ENCODE results near the gene ABI1. TPM values are rescaled to one million over a fixed set of nuclear protein-coding genes. Genes with fewer than 3 reads are reported as not detected.

The ABI1 gene
- total RNA-seq, 1 experiment from 2014 or later: 36.9 TPM

DNA sequence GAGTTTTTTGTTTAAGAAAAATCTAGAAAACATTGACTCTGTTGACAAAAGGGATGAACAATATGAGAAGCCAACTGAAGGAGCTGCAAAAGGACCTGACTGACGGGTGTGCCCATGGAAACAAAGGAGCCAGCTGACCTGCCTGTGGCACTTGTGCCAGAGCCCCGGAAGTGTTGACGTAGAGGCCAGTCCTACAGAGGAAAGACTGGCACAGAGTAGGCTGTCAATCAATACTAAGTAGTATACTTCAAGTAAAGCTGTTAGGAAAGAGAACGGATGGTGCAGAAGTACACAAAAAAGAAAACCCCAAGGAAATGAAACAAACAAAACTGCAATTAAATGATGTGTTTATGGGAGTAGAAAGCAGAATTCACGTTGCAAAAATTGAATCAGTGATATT is 19.0 kb upstream of the ABI1 start:
- H3K18ac ChIP-seq (ENCODE audit: insufficient read length, low read depth, low read length): no peak overlapping the region
- H3K4ac ChIP-seq (ENCODE audit: low read depth, low read length): no peak overlapping the region
- H3K27ac ChIP-seq (ENCODE audit: insufficient read length, low read depth, low read length): no peak overlapping the region
- H2BK120ac ChIP-seq (ENCODE audit: low read depth, low read length, poor library complexity, severe bottlenecking): no peak overlapping the region
- TF ChIP-seq, protein P1, sequence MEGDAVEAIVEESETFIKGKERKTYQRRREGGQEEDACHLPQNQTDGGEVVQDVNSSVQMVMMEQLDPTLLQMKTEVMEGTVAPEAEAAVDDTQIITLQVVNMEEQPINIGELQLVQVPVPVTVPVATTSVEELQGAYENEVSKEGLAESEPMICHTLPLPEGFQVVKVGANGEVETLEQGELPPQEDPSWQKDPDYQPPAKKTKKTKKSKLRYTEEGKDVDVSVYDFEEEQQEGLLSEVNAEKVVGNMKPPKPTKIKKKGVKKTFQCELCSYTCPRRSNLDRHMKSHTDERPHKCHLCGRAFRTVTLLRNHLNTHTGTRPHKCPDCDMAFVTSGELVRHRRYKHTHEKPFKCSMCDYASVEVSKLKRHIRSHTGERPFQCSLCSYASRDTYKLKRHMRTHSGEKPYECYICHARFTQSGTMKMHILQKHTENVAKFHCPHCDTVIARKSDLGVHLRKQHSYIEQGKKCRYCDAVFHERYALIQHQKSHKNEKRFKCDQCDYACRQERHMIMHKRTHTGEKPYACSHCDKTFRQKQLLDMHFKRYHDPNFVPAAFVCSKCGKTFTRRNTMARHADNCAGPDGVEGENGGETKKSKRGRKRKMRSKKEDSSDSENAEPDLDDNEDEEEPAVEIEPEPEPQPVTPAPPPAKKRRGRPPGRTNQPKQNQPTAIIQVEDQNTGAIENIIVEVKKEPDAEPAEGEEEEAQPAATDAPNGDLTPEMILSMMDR (conservative IDR thresholded peaks at IDR 0.05): no peak
- H3K56ac ChIP-seq (ENCODE audit: insufficient read length, low read depth, low read length): no peak overlapping the region
- no peak overlapping the region for H2BK20ac ChIP-seq (ENCODE audit: low read depth, low read length, poor library complexity, severe bottlenecking)
- Mint-ChIP-seq H3K4me3 (no peak overlapping the region), H3K9me3 (no peaks in the 10 kb centered on the region), H3K27me3 (ENCODE audit: low read depth) (peaks cover 5% of the 10 kb centered on the region; the same call in 1 of the 2 replicates), H3K36me3 (ENCODE audit: insufficient read depth in 1 of 3, low read depth in 3 of 3) (no peaks in the 10 kb centered on the region), H3K27ac (no peak overlapping the region), H3K4me1 (peaks cover 5 to 6% of the 10 kb centered on the region in 2 experiments; a peak in 3 of 4 replicates)
- H3K9ac ChIP-seq (ENCODE audit: extremely low read depth, insufficient read length, low read length): no peak overlapping the region
- no peaks in the 10 kb centered on the region for H4K20me1 ChIP-seq (ENCODE audit: control insufficient read depth, insufficient read depth, insufficient read length)
- no peaks in the 10 kb centered on the region for H3K4me1 ChIP-seq (ENCODE audit: insufficient read depth, low read length)
- no peak overlapping the region for H4K91ac ChIP-seq (ENCODE audit: insufficient read length, low read depth, low read length)
- H3T11ph ChIP-seq (ENCODE audit: low read length): no peak overlapping the region
- no peak for DNase-seq
- WGBS (ENCODE audit: extremely low coverage, insufficient read length, low lambda C conversion rate): no CpG with 5 or more reads among the region's 5 CpGs
- no peaks in the 10 kb centered on the region for H3K23me2 ChIP-seq (ENCODE audit: insufficient read length, low read depth, low read length, poor library complexity, severe bottlenecking)
- H2AK5ac ChIP-seq (ENCODE audit: insufficient read length, low read length): no peak overlapping the region
- H3K9me3 ChIP-seq (ENCODE audit: control insufficient read depth, low read depth, low read length): no peaks in the 10 kb centered on the region
- no peaks in the 10 kb centered on the region for H3K27me3 ChIP-seq (ENCODE audit: insufficient read depth, low read length)
- no peaks in the 10 kb centered on the region for H3K79me2 ChIP-seq (ENCODE audit: insufficient read depth, low read length)
- H3K79me1 ChIP-seq (ENCODE audit: insufficient read depth, low read depth, low read length, poor library complexity, severe bottlenecking): no peaks in the 10 kb centered on the region
- H3K14ac ChIP-seq (ENCODE audit: insufficient read depth, low read length): no peak overlapping the region
- H2BK15ac ChIP-seq (ENCODE audit: low read depth, low read length): no peak overlapping the region
- H4K8ac ChIP-seq (replicated peaks; ENCODE audit: insufficient read length, low read depth, low read length): no peak overlapping the region
- no peak overlapping the region for H2BK12ac ChIP-seq (ENCODE audit: insufficient read length, low read depth, low read length)
- no peak overlapping the region for H3K23ac ChIP-seq (ENCODE audit: insufficient read length, low read depth, low read length)
- no peak overlapping the region for H2BK5ac ChIP-seq (ENCODE audit: insufficient read length, low read length)
- no peak overlapping the region for H3K4me2 ChIP-seq (ENCODE audit: insufficient read depth, insufficient read length, low read length)
- H4K5ac ChIP-seq (ENCODE audit: insufficient read length, low read depth, low read length): no peak overlapping the region
- H2AFZ ChIP-seq (ENCODE audit: low read length): no peak overlapping the region

All from H9 (cell line).